Stimulated activated effector memory CD8-positive, alpha-beta T cell treated with anti-CD3 and anti-CD28 coated beads, Interleukin-12 subunit alpha, Interleukin-12 subunit beta, amount 100 ng/mL, for 72 hours (primary cell): Measurements from ENCODE around the gene ZNF280A.
"Not testable (repeated sequence)": the region's sequence is repeated elsewhere in the genome, so short reads cannot be mapped to it uniquely, and the experiment has no call there.

Experiments used
- ATAC-seq: fragments of 150-1000 bp; cut with Tn5 transposase; 2 replicates; pipeline ENCODE4 v1.10.0; 2021
- DNase-seq, 2 donors: peaks; one replicate each; pipeline ENCODE4 v3.0.0; 2021 to 2022; ENCODE audit warnings: low spot score in 2 of 2
- H3K27ac Mint-ChIP-seq: one replicate; pipeline ENCODE4 v1.8.0; 2022; ENCODE audit warnings: mild to moderate bottlenecking, mixed read lengths
- H3K36me3 Mint-ChIP-seq: one replicate; pipeline ENCODE4 v1.8.0; 2022; ENCODE audit warnings: mild to moderate bottlenecking, mixed read lengths
- H3K4me1 Mint-ChIP-seq: one replicate; pipeline ENCODE4 v1.8.0; 2022; ENCODE audit warnings: mixed read lengths
- H3K4me3 Mint-ChIP-seq: one replicate; pipeline ENCODE4 v1.8.0; 2022; ENCODE audit warnings: mild to moderate bottlenecking, mixed read lengths
- H3K9me3 Mint-ChIP-seq: one replicate; pipeline ENCODE4 v1.8.0; 2022; ENCODE audit warnings: mixed read lengths

The ZNF280A gene

GRCh38 chr22:22550789-22551434, 30.8 kb upstream of the ZNF280A start:
- no peak for ATAC-seq
- H3K36me3 Mint-ChIP-seq: no peaks in the 10 kb centered on the region
- H3K27ac Mint-ChIP-seq: no peak overlapping the region

GRCh38 chr22:22548910-22549309, 28.8 kb upstream of the ZNF280A start:
- no peak overlapping the region for H3K27ac Mint-ChIP-seq
- no peaks in the 10 kb centered on the region for H3K4me1 Mint-ChIP-seq
- H3K36me3 Mint-ChIP-seq: no peaks in the 10 kb centered on the region
- no peak overlapping the region for H3K4me3 Mint-ChIP-seq
- DNase-seq (no peak), ATAC-seq (no peak)
- no peaks in the 10 kb centered on the region for H3K9me3 Mint-ChIP-seq

More at GRCh38 chr22:22550789-22551434, 30.8 kb upstream of the ZNF280A start:
- no peaks in the 10 kb centered on the region for H3K9me3 Mint-ChIP-seq
- H3K4me3 Mint-ChIP-seq: no peak overlapping the region
- H3K4me1 Mint-ChIP-seq: no peaks in the 10 kb centered on the region
- no peak for DNase-seq

- DNase-seq (no peak), ATAC-seq (no peak)
- Mint-ChIP-seq H3K9me3 (no peaks in the 10 kb centered on the region), H3K4me1 (no peaks in the 10 kb centered on the region), H3K27ac (no peak overlapping the region), H3K4me3 (no peak overlapping the region), H3K36me3 (no peaks in the 10 kb centered on the region)
Measured at GRCh38 chr22:22548317-22548716, 28.2 kb upstream of the ZNF280A start.

- Mint-ChIP-seq H3K4me1 (no peaks in the 10 kb centered on the region), H3K9me3 (no peaks in the 10 kb centered on the region), H3K36me3 (no peaks in the 10 kb centered on the region), H3K27ac (no peak overlapping the region), H3K4me3 (no peak overlapping the region)
- DNase-seq: no peak
- no peak for ATAC-seq
Measured at GRCh38 chr22:22547692-22548300, 27.7 kb upstream of the ZNF280A start.

GRCh38 chr22:22547226-22547625, 27.2 kb upstream of the ZNF280A start:
- no peak overlapping the region for H3K27ac Mint-ChIP-seq
- H3K9me3 Mint-ChIP-seq: no peaks in the 10 kb centered on the region
- ATAC-seq: no peak
- H3K4me3 Mint-ChIP-seq: no peak overlapping the region
- no peaks in the 10 kb centered on the region for H3K36me3 Mint-ChIP-seq
- DNase-seq: no peak
- no peaks in the 10 kb centered on the region for H3K4me1 Mint-ChIP-seq

- no peak for DNase-seq
Measured at GRCh38 chr22:22546490-22546889, 26.4 kb upstream of the ZNF280A start.

GRCh38 chr22:22545084-22545483, 25.0 kb upstream of the ZNF280A start:
- Mint-ChIP-seq H3K4me3 (no peak overlapping the region), H3K27ac (no peak overlapping the region), H3K4me1 (no peaks in the 10 kb centered on the region), H3K9me3 (no peaks in the 10 kb centered on the region), H3K36me3 (no peaks in the 10 kb centered on the region)
- DNase-seq (no peak), ATAC-seq (no peak)

More at GRCh38 chr22:22546490-22546889, 26.4 kb upstream of the ZNF280A start:
- no peaks in the 10 kb centered on the region for H3K4me1 Mint-ChIP-seq
- no peak overlapping the region for H3K4me3 Mint-ChIP-seq
- H3K36me3 Mint-ChIP-seq: no peaks in the 10 kb centered on the region
- ATAC-seq: no peak
- no peaks in the 10 kb centered on the region for H3K9me3 Mint-ChIP-seq
- no peak overlapping the region for H3K27ac Mint-ChIP-seq

- no peak overlapping the region for H3K27ac Mint-ChIP-seq
- H3K36me3 Mint-ChIP-seq: no peaks in the 10 kb centered on the region
- DNase-seq (no peak), ATAC-seq (no peak)
- H3K9me3 Mint-ChIP-seq: no peaks in the 10 kb centered on the region
- H3K4me3 Mint-ChIP-seq: no peak overlapping the region
- H3K4me1 Mint-ChIP-seq: no peaks in the 10 kb centered on the region
Measured at GRCh38 chr22:22538226-22538989, 18.3 kb upstream of the ZNF280A start.

- no peak overlapping the region for H3K4me3 Mint-ChIP-seq
- H3K36me3 Mint-ChIP-seq: no peaks in the 10 kb centered on the region
- ATAC-seq: no peak
- H3K9me3 Mint-ChIP-seq: no peaks in the 10 kb centered on the region
- H3K4me1 Mint-ChIP-seq: no peaks in the 10 kb centered on the region
- H3K27ac Mint-ChIP-seq: no peak overlapping the region
- DNase-seq: no peak
Measured at GRCh38 chr22:22536916-22537315, 16.8 kb upstream of the ZNF280A start.

- no peak for DNase-seq
- ATAC-seq: no peak
- Mint-ChIP-seq H3K4me3 (no peak overlapping the region), H3K9me3 (no peaks in the 10 kb centered on the region), H3K27ac (no peak overlapping the region), H3K4me1 (no peaks in the 10 kb centered on the region), H3K36me3 (no peaks in the 10 kb centered on the region)
Measured at GRCh38 chr22:22536515-22536914, 16.4 kb upstream of the ZNF280A start.

GRCh38 chr22:22535662-22536061, 15.6 kb upstream of the ZNF280A start:
- no peak overlapping the region for H3K27ac Mint-ChIP-seq

GRCh38 chr22:22534604-22535415, 14.7 kb upstream of the ZNF280A start:
- DNase-seq: no peak
- no peak overlapping the region for H3K27ac Mint-ChIP-seq
- H3K9me3 Mint-ChIP-seq: no peaks in the 10 kb centered on the region
- H3K4me3 Mint-ChIP-seq: no peak overlapping the region
- H3K36me3 Mint-ChIP-seq: no peaks in the 10 kb centered on the region
- ATAC-seq: no peak
- H3K4me1 Mint-ChIP-seq: no peaks in the 10 kb centered on the region

More at GRCh38 chr22:22535662-22536061, 15.6 kb upstream of the ZNF280A start:
- Mint-ChIP-seq H3K9me3 (no peaks in the 10 kb centered on the region), H3K4me3 (no peak overlapping the region), H3K4me1 (no peaks in the 10 kb centered on the region), H3K36me3 (no peaks in the 10 kb centered on the region)
- DNase-seq (no peak), ATAC-seq (no peak)

- Mint-ChIP-seq H3K9me3 (no peaks in the 10 kb centered on the region), H3K36me3 (no peaks in the 10 kb centered on the region), H3K27ac (no peak overlapping the region), H3K4me3 (no peak overlapping the region), H3K4me1 (no peaks in the 10 kb centered on the region)
- DNase-seq (no peak), ATAC-seq (no peak)
Measured at GRCh38 chr22:22533863-22534262, 13.8 kb upstream of the ZNF280A start.

- no peaks in the 10 kb centered on the region for H3K4me1 Mint-ChIP-seq
- ATAC-seq (no peak), DNase-seq (no peak)
- no peaks in the 10 kb centered on the region for H3K36me3 Mint-ChIP-seq
- H3K27ac Mint-ChIP-seq: no peak overlapping the region
- no peak overlapping the region for H3K4me3 Mint-ChIP-seq
- no peaks in the 10 kb centered on the region for H3K9me3 Mint-ChIP-seq
Measured at GRCh38 chr22:22533417-22533816, 13.3 kb upstream of the ZNF280A start.

- not testable (repeated sequence) for H3K27ac Mint-ChIP-seq, ATAC-seq, H3K9me3 Mint-ChIP-seq, H3K4me1 Mint-ChIP-seq, H3K36me3 Mint-ChIP-seq, H3K4me3 Mint-ChIP-seq, DNase-seq
Measured at GRCh38 chr22:22532547-22533071, 12.5 kb upstream of the ZNF280A start.
